Measurements from ENCODE around the gene ZYX. TPM values are rescaled to one million over a fixed set of nuclear protein-coding genes. Genes with fewer than 3 reads are reported as not detected.

ZYX gene
- polyA plus RNA-seq, 2 of the 4 experiments (the other 2 are of a cell fraction) = 13.3 to 109 TPM

- Histone ChIP-seq H3K4me3 (no peak overlapping the region), H3K4me2 (no peak overlapping the region), H3K9me3 (no peaks in the 10 kb centered on the region), H3K27ac (no peak overlapping the region), H3K4me1 (no peaks in the 10 kb centered on the region)
- peak in 1 of 2 experiments; percentile 12 for DNase-seq (ENCODE audit: low read depth in 1 of 2, low spot score in 1 of 2)
- 0 out of 5 replicates have a peak, but pooled peaks of 1 of the 2 experiments have one; percentile 7 for TF ChIP-seq RAD21 (conservative IDR thresholded peaks at IDR 0.05 in 1 of 2, IDR thresholded peaks at IDR 0.05 in 1 of 2)
- TF ChIP-seq, protein P1, sequence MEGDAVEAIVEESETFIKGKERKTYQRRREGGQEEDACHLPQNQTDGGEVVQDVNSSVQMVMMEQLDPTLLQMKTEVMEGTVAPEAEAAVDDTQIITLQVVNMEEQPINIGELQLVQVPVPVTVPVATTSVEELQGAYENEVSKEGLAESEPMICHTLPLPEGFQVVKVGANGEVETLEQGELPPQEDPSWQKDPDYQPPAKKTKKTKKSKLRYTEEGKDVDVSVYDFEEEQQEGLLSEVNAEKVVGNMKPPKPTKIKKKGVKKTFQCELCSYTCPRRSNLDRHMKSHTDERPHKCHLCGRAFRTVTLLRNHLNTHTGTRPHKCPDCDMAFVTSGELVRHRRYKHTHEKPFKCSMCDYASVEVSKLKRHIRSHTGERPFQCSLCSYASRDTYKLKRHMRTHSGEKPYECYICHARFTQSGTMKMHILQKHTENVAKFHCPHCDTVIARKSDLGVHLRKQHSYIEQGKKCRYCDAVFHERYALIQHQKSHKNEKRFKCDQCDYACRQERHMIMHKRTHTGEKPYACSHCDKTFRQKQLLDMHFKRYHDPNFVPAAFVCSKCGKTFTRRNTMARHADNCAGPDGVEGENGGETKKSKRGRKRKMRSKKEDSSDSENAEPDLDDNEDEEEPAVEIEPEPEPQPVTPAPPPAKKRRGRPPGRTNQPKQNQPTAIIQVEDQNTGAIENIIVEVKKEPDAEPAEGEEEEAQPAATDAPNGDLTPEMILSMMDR (IDR thresholded peaks at IDR 0.05) = no peak
- no peak for FAIRE-seq
- peak in 1 of 2 experiments; percentile 47; a peak in 2 of 6 replicates for ATAC-seq
- WGBS (ENCODE audit: missing lambda C conversion rate) = 73% methylated on average over 15 of the region's 16 CpGs
- POLR2A ChIA-PET = no interaction called here
- CTCF ChIA-PET = interaction anchor here (1.8 to 2.5 kb wide), 3 partner anchors 7 to 24 kb away, joined by 4 to 15 read pairs (median 7); no protein-coding TSS in a partner anchor
Observed at GRCh38 chr7:143355450-143356385, 25.4 kb upstream of the ZYX start.

DNA sequence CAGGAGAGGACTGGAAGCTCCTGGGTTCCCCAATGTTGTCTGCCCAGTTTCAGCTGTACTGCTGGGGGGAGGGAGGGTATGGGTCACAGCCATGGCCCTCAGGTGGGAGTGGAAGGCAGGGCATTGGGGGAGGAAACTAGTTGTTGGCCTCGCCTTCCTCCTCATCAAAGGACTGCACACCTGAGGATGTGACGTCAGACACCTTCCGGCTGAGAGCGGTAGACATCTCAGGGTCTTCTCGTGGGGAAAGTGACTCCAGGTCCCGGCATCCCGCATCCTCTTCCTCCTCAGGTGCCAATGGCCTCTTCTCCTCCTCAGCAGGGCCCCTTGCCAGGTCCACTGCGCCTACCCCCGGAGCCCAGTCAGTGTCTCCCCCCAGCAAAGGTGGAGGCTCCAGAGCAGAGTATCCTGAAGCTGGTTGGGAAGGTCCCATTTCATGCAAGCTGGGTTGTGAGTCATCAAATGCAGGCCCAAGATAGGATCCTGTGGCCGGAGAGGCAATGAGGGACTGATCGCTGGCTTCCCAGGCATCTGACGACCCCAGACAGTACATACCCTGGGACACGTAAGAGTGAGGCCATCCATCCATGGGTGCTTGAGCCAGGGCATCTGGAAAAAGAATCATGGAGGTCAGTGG, 24.6 kb upstream of the ZYX start:
- ATAC-seq = no peak

GRCh38 chr7:143358626-143359025, 22.5 kb upstream of the ZYX start:
- Histone ChIP-seq H3K4me2 (no peak overlapping the region), H3K4me1 (peaks cover 5% of the 10 kb centered on the region; the same call in 1 of the 3 replicates), H3K4me3 (no peak overlapping the region), H3K27ac (no peak overlapping the region), H3K9me3 (no peaks in the 10 kb centered on the region)
- WGBS (ENCODE audit: missing lambda C conversion rate) = 58% methylated on average over 12 of the region's 12 CpGs
- DNase-seq (ENCODE audit: low read depth in 1 of 2, low spot score in 1 of 2) (no peak), FAIRE-seq (no peak), ATAC-seq (no peak)
- ChIA-PET POLR2A (no interaction called here), CTCF (interaction anchor here (1.0 to 1.4 kb wide), 3 partner anchors 13 to 109 kb away, joined by 3 to 10 read pairs (median 4); no protein-coding TSS in a partner anchor)
- no peak for TF ChIP-seq EHMT2 (IDR thresholded peaks at IDR 0.05; ENCODE audit: low read depth)

More for the DNA sequence above, 24.6 kb upstream of the ZYX start:
- FAIRE-seq (no peak), DNase-seq (ENCODE audit: low read depth in 1 of 2, low spot score in 1 of 2) (no peak)
- WGBS (ENCODE audit: missing lambda C conversion rate) = 71% methylated on average over 13 of the region's 13 CpGs
- H3K4me3 ChIP-seq = no peak overlapping the region
- no peaks in the 10 kb centered on the region for H3K9me3 ChIP-seq
- TF ChIP-seq MAFK (IDR thresholded peaks at IDR 0.05; ENCODE audit: partially characterized antibody) (no peak), HDAC2 (IDR thresholded peaks at IDR 0.05) (no peak), CHD4 (IDR thresholded peaks at IDR 0.05; ENCODE audit: borderline replicate concordance) (no peak), RCOR1 (IDR thresholded peaks at IDR 0.05; ENCODE audit: low read depth, low read length) (no peak), RFX5 (IDR thresholded peaks at IDR 0.05) (no peak)
- ChIA-PET CTCF (interaction anchor here (1.8 to 2.5 kb wide), 3 partner anchors 8 to 23 kb away, joined by 4 to 15 read pairs (median 7); no protein-coding TSS in a partner anchor), POLR2A (no interaction called here)
- no peak overlapping the region for H3K4me2 ChIP-seq
- H3K27ac ChIP-seq = no peak overlapping the region
- peaks cover 1% of the 10 kb centered on the region; the same call in 1 of the 3 replicates for H3K4me1 ChIP-seq

DNA sequence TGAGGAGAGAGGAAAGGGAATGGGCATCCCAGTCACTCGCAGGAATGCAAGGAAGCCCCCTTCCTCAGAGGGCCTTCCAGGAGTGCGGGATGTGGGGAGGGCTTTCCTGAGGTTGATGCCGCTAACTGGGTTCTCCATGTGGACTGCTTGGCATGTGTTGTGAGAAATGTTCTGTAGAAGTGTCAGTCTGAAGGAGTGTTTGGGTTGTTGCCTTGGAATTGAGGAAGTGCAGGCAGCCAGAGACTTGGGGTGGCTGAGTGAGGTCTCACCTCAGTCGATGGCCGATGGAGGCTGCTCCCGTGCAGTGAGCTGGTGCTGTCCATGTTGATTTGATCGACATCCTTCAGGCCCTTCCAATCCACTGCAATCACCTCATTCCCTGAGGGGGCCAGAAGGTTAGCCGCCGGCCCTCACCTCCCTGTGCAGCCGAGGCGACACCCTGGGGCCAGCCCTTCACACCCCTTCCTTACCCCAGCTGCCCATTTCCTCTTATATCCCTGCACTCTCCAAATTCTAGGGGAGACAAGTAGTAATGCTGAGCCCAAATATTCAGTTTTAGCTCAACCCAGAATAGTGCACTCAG, 21.3 kb upstream of the ZYX start:
- Histone ChIP-seq H3K4me2 (no peak overlapping the region), H3K4me1 (peaks cover 5% of the 10 kb centered on the region; the same call in 1 of the 3 replicates), H3K27ac (no peak overlapping the region), H3K4me3 (no peak overlapping the region), H3K9me3 (no peaks in the 10 kb centered on the region)
- DNase-seq (ENCODE audit: low read depth in 1 of 2, low spot score in 1 of 2) = no peak
- ChIA-PET CTCF (interaction anchor here (1.1 to 1.7 kb wide), 2 partner anchors 17 to 21 kb away, joined by 4 to 7 read pairs; no protein-coding TSS in a partner anchor), POLR2A (no interaction called here)
- TF ChIP-seq ELK1 (IDR thresholded peaks at IDR 0.05; ENCODE audit: low read depth, low read length) (no peak), ZFP36 (IDR thresholded peaks at IDR 0.05; ENCODE audit: borderline replicate concordance, partially characterized antibody) (no peak), CBX2 (IDR thresholded peaks at IDR 0.05; ENCODE audit: borderline replicate concordance, low read depth) (no peak), MAZ (IDR thresholded peaks at IDR 0.05; ENCODE audit: borderline replicate concordance, low read depth, low read length) (no peak), ZC3H11A (IDR thresholded peaks at IDR 0.05) (no peak), MAX (IDR thresholded peaks at IDR 0.05) (no peak), MAFK (IDR thresholded peaks at IDR 0.05; ENCODE audit: partially characterized antibody) (no peak)
- ATAC-seq = no peak
- no peak for FAIRE-seq
- WGBS (ENCODE audit: missing lambda C conversion rate) = 91% methylated on average over 11 of the region's 11 CpGs
